H1 (cell line): Measurements from ENCODE around the gene BNC2. TPM values are rescaled to one million over a fixed set of nuclear protein-coding genes. Genes with fewer than 3 reads are reported as not detected.

Source experiments
- CTCF ChIA-PET: fragments of 300-600 bp; sonication (Branson Sonifier 250); formaldehyde crosslinking; loops from one replicate; lab custom pipeline; 2021; ENCODE audit not compliant: partially characterized antibody; lab: Charles Lee
- POLR2A ChIA-PET: fragments of 300-600 bp; sonication (Branson Sonifier 250); formaldehyde crosslinking; loops from one replicate; lab custom pipeline; 2021; ENCODE audit warnings: inconsistent platforms; ENCODE audit not compliant: partially characterized antibody; lab: Charles Lee
- DNase-seq, 2 experiments: peaks; one replicate each; pipeline versions ENCODE4 v3.0.0 to v3.0.0-alpha.2; 2010 to 2022; ENCODE audit warnings: low spot score in 2 of 2, low read depth in 1 of 2, mixed read lengths in 1 of 2
- FAIRE-seq: peaks from 2 replicates; lab custom pipeline; 2011; peaks lifted over from hg19 to GRCh38; lab: Jason Lieb, UNC
- H2AFZ ChIP-seq: 2 replicates; pipeline ENCODE4 v1.8.1; 2012; ENCODE audit warnings: low read length, inconsistent platforms
- H2AK5ac ChIP-seq: 2 replicates; pipeline ENCODE4 v1.6.1; 2013; ENCODE audit warnings: low read depth, low read length
- H2BK120ac ChIP-seq: replicated peaks from 2 replicates; pipeline ENCODE3; 2013; ENCODE audit warnings: low read depth, low read length, inconsistent platforms
- H2BK12ac ChIP-seq: 2 replicates; pipeline ENCODE4 v1.6.1; 2013; ENCODE audit warnings: low read depth, low read length
- H2BK15ac ChIP-seq: 2 replicates; pipeline ENCODE4 v1.6.1; 2013; ENCODE audit warnings: low read length
- H2BK20ac ChIP-seq: 2 replicates; pipeline ENCODE4 v1.6.1; 2013; ENCODE audit warnings: low read length
- H2BK5ac ChIP-seq: 2 replicates; pipeline ENCODE4 v1.6.1; 2013; ENCODE audit warnings: low read depth, low read length
- H3K14ac ChIP-seq: 2 replicates; pipeline ENCODE4 v1.6.1; 2013; ENCODE audit warnings: inconsistent platforms; ENCODE audit not compliant: insufficient read length
- H3K18ac ChIP-seq: 2 replicates; pipeline ENCODE4 v1.6.1; 2013; ENCODE audit warnings: low read length; ENCODE audit errors: extremely low read depth
- H3K23ac ChIP-seq: 2 replicates; pipeline ENCODE4 v1.6.1; 2013; ENCODE audit warnings: inconsistent platforms; ENCODE audit not compliant: insufficient read length
- H3K23me2 ChIP-seq: 2 replicates; pipeline ENCODE4 v1.6.1; 2013; ENCODE audit warnings: low read depth, low read length
- H3K27ac ChIP-seq: 2 replicates; pipeline ENCODE4 v1.6.1; 2011; ENCODE audit warnings: low read depth, low read length, inconsistent platforms
- H3K27me3 ChIP-seq, 4 experiments: replicated peaks in 1 of 4; 1 replicate in 1 of 4; 2 replicates in 3 of 4; pipeline versions ENCODE4 v1.6.1 to v1.8.1; 2011 to 2013; ENCODE audit warnings: low read length in 3 of 4, mild to moderate bottlenecking in 3 of 4, inconsistent platforms in 2 of 4, mixed read lengths in 2 of 4, moderate library complexity in 1 of 4; ENCODE audit not compliant: control insufficient read depth in 3 of 4, insufficient read depth in 3 of 4; ENCODE audit errors: extremely low read depth in 1 of 4
- H3K36me3 ChIP-seq, 4 experiments: 2 replicates each; pipeline versions ENCODE4 v1.6.1 to v1.8.1; 2011 to 2013; ENCODE audit warnings: mild to moderate bottlenecking in 4 of 4, low read length in 3 of 4, moderate library complexity in 2 of 4, control low read depth in 1 of 4, inconsistent platforms in 1 of 4; ENCODE audit not compliant: insufficient read depth in 4 of 4, control insufficient read depth in 2 of 4
- H3K4ac ChIP-seq: replicated peaks from 2 replicates; pipeline ENCODE3; 2013; ENCODE audit warnings: low read length, low read depth, mixed read lengths, inconsistent platforms; ENCODE audit not compliant: insufficient read length
- H3K4me1 ChIP-seq, 4 experiments: replicated peaks in 1 of 4; 1 replicate in 1 of 4; 2 replicates in 3 of 4; pipeline versions ENCODE4 v1.6.1 to v1.8.1; 2011 to 2013; ENCODE audit warnings: low read length in 3 of 4, inconsistent platforms in 2 of 4, mixed read lengths in 1 of 4; ENCODE audit not compliant: insufficient read depth in 4 of 4, control insufficient read depth in 3 of 4
- H3K4me2 ChIP-seq, 2 experiments: 2 replicates each; pipeline versions ENCODE4 v1.6.1 to v1.8.1; 2011 to 2013; ENCODE audit warnings: low read depth in 2 of 2, low read length in 2 of 2, control low read depth in 1 of 2, inconsistent platforms in 1 of 2, mild to moderate bottlenecking in 1 of 2; ENCODE audit not compliant: insufficient read depth in 1 of 2
- H3K4me3 ChIP-seq, 4 experiments: fragments of 200-600, 300-600 bp in 1 of 4; sonication (generic), shearing (Covaris generic), sonication (Bioruptor Twin) in 1 of 4; 2 replicates each; pipeline versions ENCODE4 v1.5.1 to v1.8.1; 2011 to 2016; ENCODE audit warnings: low read length in 4 of 4, low read depth in 3 of 4, control low read depth in 2 of 4, inconsistent platforms in 2 of 4, mild to moderate bottlenecking in 2 of 4, mixed read lengths in 1 of 4, moderate library complexity in 1 of 4; ENCODE audit not compliant: insufficient read depth in 2 of 4; ENCODE audit errors: extremely low read depth in 1 of 4
- H3K56ac ChIP-seq: replicated peaks from 2 replicates; pipeline ENCODE3; 2013; ENCODE audit warnings: low read depth, mild to moderate bottlenecking, mixed read lengths, low read length, inconsistent platforms; ENCODE audit not compliant: insufficient read length
- H3K79me1 ChIP-seq: 2 replicates; pipeline ENCODE4 v1.6.1; 2013; ENCODE audit warnings: low read depth, low read length, control low read depth
- H3K79me2 ChIP-seq, 2 experiments: 2 replicates each; pipeline versions ENCODE4 v1.6.1 to v1.8.1; 2012 to 2013; ENCODE audit warnings: low read length in 2 of 2, mild to moderate bottlenecking in 2 of 2, inconsistent platforms in 1 of 2; ENCODE audit not compliant: insufficient read depth in 2 of 2, control insufficient read depth in 1 of 2
- H3K9ac ChIP-seq, 4 experiments: replicated peaks in 1 of 4; 1 replicate in 1 of 4; 2 replicates in 3 of 4; pipeline versions ENCODE4 v1.6.1 to v1.8.1; 2011 to 2013; ENCODE audit warnings: low read depth in 3 of 4, low read length in 3 of 4, control low read depth in 2 of 4, mild to moderate bottlenecking in 2 of 4, moderate library complexity in 2 of 4, inconsistent platforms in 1 of 4; ENCODE audit errors: extremely low read depth in 1 of 4
- H3K9me3 ChIP-seq, 2 experiments: 2 replicates each; pipeline versions ENCODE4 v1.6.1 to v1.8.1; 2012 to 2013; ENCODE audit warnings: mild to moderate bottlenecking in 2 of 2, moderate library complexity in 2 of 2, control low read depth in 1 of 2, inconsistent platforms in 1 of 2, low read depth in 1 of 2, low read length in 1 of 2, mixed read lengths in 1 of 2; ENCODE audit not compliant: insufficient read depth in 2 of 2
- H4K20me1 ChIP-seq, 2 experiments: replicated peaks in 1 of 2; 2 replicates each; pipeline versions ENCODE3 to v1.8.1; 2011 to 2013; ENCODE audit warnings: inconsistent platforms in 2 of 2, low read length in 2 of 2, mild to moderate bottlenecking in 1 of 2; ENCODE audit not compliant: insufficient read depth in 2 of 2, control insufficient read depth in 1 of 2
- H4K5ac ChIP-seq: 2 replicates; pipeline ENCODE4 v1.6.1; 2013; ENCODE audit warnings: low read length, low read depth, mixed read lengths, inconsistent platforms; ENCODE audit not compliant: insufficient read length
- H4K8ac ChIP-seq: 2 replicates; pipeline ENCODE4 v1.8.0; 2013; ENCODE audit warnings: mild to moderate bottlenecking, moderate library complexity, low read length, inconsistent platforms; ENCODE audit not compliant: insufficient read depth; ENCODE audit errors: extremely low read depth
- H4K91ac ChIP-seq: replicated peaks from 2 replicates; pipeline ENCODE3; 2013; ENCODE audit warnings: low read length, mixed read lengths, inconsistent platforms; ENCODE audit not compliant: insufficient read length
- ASH2L ChIP-seq: fragments of 200-600, 300-600 bp; sonication (generic); IDR thresholded peaks from one replicate; pipeline ENCODE4 v1.7.1; 2017; ENCODE audit warnings: low read length
- BACH1 ChIP-seq: IDR thresholded peaks from 2 replicates; pipeline ENCODE4 v1.6.1; 2012; ENCODE audit warnings: low read length, improper control_type of control experiment
- CHD2 ChIP-seq: IDR thresholded peaks from 2 replicates; pipeline ENCODE4 v1.6.1; 2012; ENCODE audit warnings: low read length, improper control_type of control experiment
- CTBP2 ChIP-seq: IDR thresholded peaks from 2 replicates; pipeline ENCODE4 v1.7.0; 2011; ENCODE audit warnings: borderline replicate concordance, mild to moderate bottlenecking, moderate library complexity, mixed read lengths, low read length; ENCODE audit not compliant: insufficient read depth, insufficient read length
- EGR1 ChIP-seq: IDR thresholded peaks from 2 replicates; pipeline ENCODE4 v1.6.1; 2011; ENCODE audit warnings: low read depth, low read length, borderline replicate concordance
- HDAC2 ChIP-seq, 2 experiments: fragments of 300-600 bp in 1 of 2; sonication (generic) in 1 of 2; IDR thresholded peaks; 2 replicates each; pipeline ENCODE4 v1.6.1; 2011 to 2012; ENCODE audit warnings: low read depth in 2 of 2, low read length in 2 of 2, mild to moderate bottlenecking in 2 of 2, moderate library complexity in 2 of 2, borderline replicate concordance in 1 of 2, inconsistent platforms in 1 of 2
- RNF2 ChIP-seq: fragments of 200-900, 300-1000 bp; sonication (generic); IDR thresholded peaks from 2 replicates; pipeline ENCODE4 v1.7.1; 2016; ENCODE audit warnings: borderline replicate concordance, low read depth, mild to moderate bottlenecking, antibody characterized with exemption, low read length; ENCODE audit not compliant: poor library complexity, severe bottlenecking; ENCODE audit errors: missing control alignments
- SP4 ChIP-seq: IDR thresholded peaks from 2 replicates; pipeline ENCODE4 v1.6.1; 2012; ENCODE audit warnings: low read length, inconsistent platforms
- TAF7 ChIP-seq: optimal IDR thresholded peaks from 2 replicates; pipeline ENCODE3; 2011; ENCODE audit warnings: low read depth, mild to moderate bottlenecking, inconsistent platforms, low read length, moderate library complexity, borderline replicate concordance
- TCF12 ChIP-seq: IDR thresholded peaks from 2 replicates; pipeline ENCODE4 v1.6.1; 2011; ENCODE audit warnings: low read depth, mild to moderate bottlenecking, low read length
- WGBS, 2 experiments: shearing (Covaris generic) in 1 of 2; methylation state at CpG; one replicate each; pipeline versions ENCODE4 v1.1.6 to v1.1.7; 2013 to 2015; ENCODE audit warnings: low lambda C conversion rate in 2 of 2, mixed read lengths in 2 of 2, inconsistent platforms in 1 of 2, low coverage in 1 of 2, missing lambda C conversion rate in 1 of 2; ENCODE audit not compliant: insufficient replicate concordance in 2 of 2, insufficient coverage in 1 of 2, insufficient read length in 1 of 2; ENCODE audit errors: extremely low coverage in 1 of 2, missing lambda C conversion rate in 1 of 2; 5-methylcytosine and 5-hydroxymethylcytosine counted together
- polyA plus RNA-seq, 7 experiments: library from polyadenylated mRNA; depleted of rRNA in 3 of 7; stranded (reverse) in 5 of 7; unstranded in 2 of 7; fragments of >200 nt in 5 of 7; fragments of 200-250 nt in 2 of 7; gene quantifications; 1 replicate in 5 of 7; 2 replicates in 1 of 7; 4 replicates in 1 of 7; pipeline versions ENCODE4 v1.2.1 to v1.2.3, GENCODE V29; 2011 to 2013; ENCODE audit warnings: missing spikeins in 2 of 7, mixed read lengths in 2 of 7
- total RNA-seq: library from RNA; stranded (reverse); fragmentation: NEBNext Ultra II Directional; extraction: Animal tissue kit (Norgen Biotek cat#: 25700); gene quantifications from 2 replicates; pipeline ENCODE4 v1.2.1, GENCODE V29; 2021
- TF ChIP-seq, protein P1 (sequence below): IDR thresholded peaks from 2 replicates; pipeline ENCODE4 v1.6.1; 2011; ENCODE audit warnings: low read depth, mild to moderate bottlenecking, low read length; ENCODE audit not compliant: insufficient read depth
- TF ChIP-seq, protein P2 (sequence below): IDR thresholded peaks from 2 replicates; pipeline ENCODE4 v1.6.1; 2012; ENCODE audit warnings: inconsistent platforms

BNC2 gene
- total and polyA plus RNA-seq, 2 of the 8 experiments (the other 6 are each of a cell fraction or from before 2014, with no cell fraction given): 16.0 to 26.8 TPM

DNA sequence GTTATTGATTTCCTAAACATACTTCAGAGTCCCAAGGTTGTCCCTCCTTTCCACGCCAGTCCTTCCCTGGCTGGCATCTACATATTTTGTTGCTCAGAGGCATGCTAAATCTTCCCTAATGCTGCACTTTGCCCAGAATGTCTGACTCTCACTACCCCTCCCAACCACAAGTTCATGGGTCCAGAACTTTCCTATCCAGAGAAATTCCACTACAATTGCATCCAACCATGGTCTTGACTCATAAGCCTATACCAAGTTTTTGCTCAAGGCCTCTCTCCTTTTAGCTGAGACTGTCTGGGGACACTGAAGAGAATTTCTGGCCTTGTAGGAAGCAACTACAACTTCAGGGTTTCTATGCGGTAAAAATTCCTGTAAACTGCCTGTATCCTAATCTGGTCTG is 206.3 kb downstream of the BNC2 start:
- Histone ChIP-seq H4K91ac (no peak overlapping the region), H4K5ac (no peak overlapping the region), H3K4me2 (no peak overlapping the region), H3K18ac (no peak overlapping the region), H4K8ac (no peak overlapping the region), H3K79me1 (no peaks in the 10 kb centered on the region), H2BK20ac (no peak overlapping the region), H3K79me2 (peaks cover 0 to 13% of the 10 kb centered on the region in 2 experiments; a peak in 2 of 4 replicates), H3K14ac (no peak overlapping the region), H3K23ac (no peak overlapping the region), H3K4me3 (no peak overlapping the region), H3K23me2 (no peaks in the 10 kb centered on the region), H3K9me3 (no peaks in the 10 kb centered on the region), H3K56ac (no peak overlapping the region), H2BK12ac (no peak overlapping the region), H3K4me1 (no peaks in the 10 kb centered on the region), H2AK5ac (no peak overlapping the region), H4K20me1 (no peaks in the 10 kb centered on the region), H2BK120ac (no peak overlapping the region), H2AFZ (no peak overlapping the region), H2BK15ac (no peak overlapping the region), H3K36me3 (no peaks in the 10 kb centered on the region), H3K27me3 (no peaks in the 10 kb centered on the region), H2BK5ac (no peak overlapping the region), H3K4ac (no peak overlapping the region), H3K9ac (no peak overlapping the region), H3K27ac (no peak overlapping the region)
- CTCF ChIA-PET: no interaction called here
- DNase-seq: no peak
- WGBS, 2 experiments: 85% methylated on average over 2 of the region's 2 CpGs; no CpG with 5 or more reads in 1 of the 2 experiments
- POLR2A ChIA-PET: no interaction called here
- TF ChIP-seq SP4 (no peak), BACH1 (no peak), TAF7 (no peak), TCF12 (no peak), CHD2 (no peak), CTBP2 (no peak), RNF2 (no peak), EGR1 (no peak), ASH2L (no peak), HDAC2 (IDR thresholded peaks at IDR 0.05; ENCODE audit: borderline replicate concordance in 1 of 2, low read depth in 2 of 2, low read length in 2 of 2) (no peak)
- TF ChIP-seq, protein P1, sequence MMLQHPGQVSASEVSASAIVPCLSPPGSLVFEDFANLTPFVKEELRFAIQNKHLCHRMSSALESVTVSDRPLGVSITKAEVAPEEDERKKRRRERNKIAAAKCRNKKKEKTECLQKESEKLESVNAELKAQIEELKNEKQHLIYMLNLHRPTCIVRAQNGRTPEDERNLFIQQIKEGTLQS: no peak
- TF ChIP-seq, protein P2, sequence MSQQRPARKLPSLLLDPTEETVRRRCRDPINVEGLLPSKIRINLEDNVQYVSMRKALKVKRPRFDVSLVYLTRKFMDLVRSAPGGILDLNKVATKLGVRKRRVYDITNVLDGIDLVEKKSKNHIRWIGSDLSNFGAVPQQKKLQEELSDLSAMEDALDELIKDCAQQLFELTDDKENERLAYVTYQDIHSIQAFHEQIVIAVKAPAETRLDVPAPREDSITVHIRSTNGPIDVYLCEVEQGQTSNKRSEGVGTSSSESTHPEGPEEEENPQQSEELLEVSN: no peak
- FAIRE-seq: no peak
